ENCODE data around the gene SERGEF.

DNA sequence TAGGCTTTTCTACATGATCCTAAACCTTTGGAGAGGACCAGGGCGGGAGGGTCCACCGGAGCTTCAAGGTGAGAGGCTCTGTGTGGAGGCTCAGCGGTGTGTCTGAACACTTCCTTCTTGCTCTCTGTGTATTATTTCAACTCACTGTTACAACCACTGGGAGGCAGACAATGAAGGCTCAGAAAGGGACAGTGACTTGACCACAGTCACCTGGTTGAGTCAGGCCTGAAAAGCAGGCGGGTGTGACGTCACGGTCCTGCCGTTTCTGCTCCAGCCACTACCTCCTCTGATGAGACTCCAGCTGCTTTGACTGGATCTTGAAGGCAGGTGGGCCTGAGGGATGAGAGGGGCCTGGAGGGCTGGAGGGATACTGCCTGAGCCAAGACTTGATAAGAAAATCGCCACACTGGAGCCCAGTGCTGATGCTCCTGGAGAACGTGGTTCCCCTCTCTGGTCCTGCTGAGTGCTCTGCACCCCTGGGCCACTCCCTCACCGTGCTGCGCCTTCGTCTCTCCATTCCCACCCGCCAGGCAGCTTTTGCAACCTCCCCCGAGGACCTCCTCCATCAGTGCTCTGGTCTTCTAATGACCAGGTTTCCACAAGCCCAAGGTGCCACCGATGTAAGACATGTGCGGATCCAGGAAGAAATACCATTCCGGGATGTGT lies 250.4 kb downstream of the SERGEF start:
- TF ChIP-seq POLR2A (IDR thresholded peaks at IDR 0.05; ENCODE audit: low read depth, low read length) = no peak
- no peak for TF ChIP-seq POLR2AphosphoS5 (IDR thresholded peaks at IDR 0.05; ENCODE audit: low read depth, low read length)
- TF ChIP-seq TAF1 (IDR thresholded peaks at IDR 0.05; ENCODE audit: low read depth, low read length) = no peak
- no peak for TF ChIP-seq SPI1 (IDR thresholded peaks at IDR 0.05; ENCODE audit: low read depth, low read length)
